HCT116 (cell line): ENCODE measurements around the gene TMEM135. TPM values are rescaled to one million over a fixed set of nuclear protein-coding genes. Genes with fewer than 3 reads are reported as not detected.

Experiments used
- ATAC-seq: fragments of 200-7000 bp; cut with Tn5 transposase; 2 replicates; pipeline ENCODE4 v1.9.1; 2020; ENCODE audit warnings: mild to moderate bottlenecking, moderate library complexity
- BruUV-seq: library from RNA; stranded (reverse); fragments of 400-500 nt; replicated peaks from 2 replicates; lab custom pipeline; 2021; lab: Mats Ljungman, UMichigan
- CTCF ChIA-PET: fragments of 300-600 bp; sonication (Branson Sonifier 250); formaldehyde crosslinking; loops from one replicate; lab custom pipeline; 2021; ENCODE audit warnings: antibody characterized with exemption; lab: Charles Lee
- POLR2A ChIA-PET: fragments of 300-600, 350-600 bp; sonication (Branson Sonifier 250); formaldehyde crosslinking; loops from one replicate; lab custom pipeline; 2021; ENCODE audit warnings: antibody characterized with exemption; lab: Charles Lee
- RAD21 ChIA-PET, 2 experiments: fragments of 300-600 bp; sonication (Branson Sonifier 250); formaldehyde crosslinking; loops; one replicate each; lab custom pipeline; 2023; ENCODE audit warnings: low total read pairs in 2 of 2; ENCODE audit not compliant: uncharacterized antibody in 2 of 2, unreplicated experiment in 2 of 2, low non-redundant PET in 1 of 2; lab: Charles Lee
- DNase-seq: peaks from one replicate; pipeline ENCODE4 v3.0.0-alpha.2; 2010; ENCODE audit warnings: low read depth, low spot score
- H2AFZ ChIP-seq: fragments of 200-600 bp; shearing (Covaris generic), sonication (generic); 2 replicates; pipeline ENCODE4 v1.6.1; 2017; ENCODE audit warnings: low read depth, mixed run types, mixed read lengths, antibody characterized with exemption, low read length; ENCODE audit not compliant: poor library complexity, severe bottlenecking
- H3K27ac ChIP-seq: 2 replicates; pipeline ENCODE4 v1.5.1; 2012; ENCODE audit warnings: low read depth, low read length
- H3K27me3 ChIP-seq: fragments of 200-600 bp; sonication (generic); 2 replicates; pipeline ENCODE4 v1.6.1; 2016; ENCODE audit warnings: mixed run types, low read length, mixed read lengths; ENCODE audit not compliant: insufficient read depth
- H3K36me3 ChIP-seq, 2 experiments: fragments of 200-500 bp in 1 of 2; fragments of 200-600 bp in 1 of 2; sonication (Bioruptor generic) in 1 of 2; sonication (generic) in 1 of 2; 2 replicates each; pipeline versions ENCODE4 v1.5.1 to v1.6.1; 2014 to 2016; ENCODE audit warnings: low read length in 2 of 2, inconsistent platforms in 1 of 2, mixed read lengths in 1 of 2, mixed run types in 1 of 2; ENCODE audit not compliant: insufficient read depth in 2 of 2, control insufficient read depth in 1 of 2
- H3K4me1 ChIP-seq, 2 experiments: fragments of 200-600 bp in 1 of 2; sonication (generic) in 1 of 2; 2 replicates each; pipeline versions ENCODE4 v1.5.1 to v1.6.1; 2012 to 2017; ENCODE audit warnings: low read length in 2 of 2, inconsistent platforms in 1 of 2, mild to moderate bottlenecking in 1 of 2, mixed read lengths in 1 of 2, mixed run types in 1 of 2, moderate library complexity in 1 of 2; ENCODE audit not compliant: insufficient read depth in 2 of 2, control insufficient read depth in 1 of 2
- H3K4me2 ChIP-seq: fragments of 200-600 bp; sonication (generic); 2 replicates; pipeline ENCODE4 v1.6.1; 2017; ENCODE audit warnings: mixed run types, low read length, mixed read lengths
- H3K4me3 ChIP-seq, 2 experiments: fragments of 200-600 bp in 1 of 2; sonication (generic) in 1 of 2; replicated peaks in 1 of 2; 2 replicates each; pipeline ENCODE4 v1.5.1; 2011 to 2016; ENCODE audit warnings: low read length in 2 of 2, control low read depth in 1 of 2, low read depth in 1 of 2, mild to moderate bottlenecking in 1 of 2, mixed read lengths in 1 of 2, mixed run types in 1 of 2
- H3K79me2 ChIP-seq: fragments of 200-600 bp; sonication (generic); 2 replicates; pipeline ENCODE4 v1.6.1; 2017; ENCODE audit warnings: mild to moderate bottlenecking, mixed run types, low read length, moderate library complexity, mixed read lengths; ENCODE audit not compliant: insufficient read depth
- H3K9ac ChIP-seq: fragments of 200-600 bp; sonication (generic); 2 replicates; pipeline ENCODE4 v1.6.1; 2016; ENCODE audit warnings: low read length, mixed read lengths
- H3K9me2 ChIP-seq: fragments of 200-600 bp; sonication (generic), shearing (Covaris generic); 2 replicates; pipeline ENCODE4 v1.6.1; 2017; ENCODE audit warnings: mixed run types, mild to moderate bottlenecking, moderate library complexity; ENCODE audit not compliant: insufficient read depth
- H3K9me3 ChIP-seq, 2 experiments: fragments of 200-500 bp in 1 of 2; fragments of 200-600 bp in 1 of 2; sonication (Bioruptor generic) in 1 of 2; sonication (generic) in 1 of 2; 2 replicates each; pipeline ENCODE4 v1.6.1; 2014 to 2017; ENCODE audit warnings: low read length in 2 of 2, mixed read lengths in 2 of 2, inconsistent platforms in 1 of 2, low read depth in 1 of 2, mild to moderate bottlenecking in 1 of 2, mixed run types in 1 of 2, moderate library complexity in 1 of 2; ENCODE audit not compliant: control insufficient read depth in 1 of 2, insufficient read depth in 1 of 2
- H4K20me1 ChIP-seq: fragments of 200-600 bp; sonication (generic), shearing (Covaris generic); 2 replicates; pipeline ENCODE4 v1.6.1; 2017; ENCODE audit warnings: mixed run types, mild to moderate bottlenecking, moderate library complexity; ENCODE audit not compliant: insufficient read depth
- CBX3 ChIP-seq: IDR thresholded peaks from 2 replicates; pipeline ENCODE4 v1.6.1; 2012; ENCODE audit warnings: low read depth
- CEBPB ChIP-seq: IDR thresholded peaks from 2 replicates; pipeline ENCODE4 v1.6.1; 2012; ENCODE audit warnings: low read depth
- EGR1 ChIP-seq: IDR thresholded peaks from 2 replicates; pipeline ENCODE4 v1.6.1; 2012; ENCODE audit warnings: low read depth
- EZH2phosphoT487 ChIP-seq: fragments of 200-600 bp; IDR thresholded peaks from 2 replicates; pipeline ENCODE4 v1.6.1; 2018; ENCODE audit warnings: antibody characterized with exemption, borderline replicate concordance
- FOSL1 ChIP-seq: IDR thresholded peaks from 2 replicates; pipeline ENCODE4 v1.6.1; 2012; ENCODE audit warnings: low read depth
- MAX ChIP-seq: IDR thresholded peaks from 2 replicates; pipeline ENCODE4 v1.6.1; 2012
- POLR2A ChIP-seq: IDR thresholded peaks from 2 replicates; pipeline ENCODE4 v1.7.0; 2011; ENCODE audit warnings: borderline replicate concordance; ENCODE audit not compliant: insufficient read depth, insufficient read length; ENCODE audit errors: extremely low read depth
- POLR2AphosphoS5 ChIP-seq: IDR thresholded peaks from 2 replicates; pipeline ENCODE4 v1.6.1; 2011; ENCODE audit warnings: mild to moderate bottlenecking, low read depth, low read length, moderate library complexity
- RAD21 ChIP-seq: IDR thresholded peaks from 2 replicates; pipeline ENCODE4 v1.6.1; 2012; ENCODE audit warnings: low read depth, mild to moderate bottlenecking
- SIN3A ChIP-seq: IDR thresholded peaks from 2 replicates; pipeline ENCODE4 v1.6.1; 2012; ENCODE audit warnings: low read depth
- SP1 ChIP-seq: IDR thresholded peaks from 2 replicates; pipeline ENCODE4 v1.6.1; 2012; ENCODE audit warnings: low read depth
- SRF ChIP-seq: IDR thresholded peaks from 2 replicates; pipeline ENCODE4 v1.6.1; 2012; ENCODE audit warnings: low read depth
- TCF7L2 ChIP-seq: IDR thresholded peaks from 2 replicates; pipeline ENCODE4 v1.7.0; 2011; ENCODE audit warnings: borderline replicate concordance, inconsistent platforms; ENCODE audit not compliant: insufficient read depth, insufficient read length; ENCODE audit errors: extremely low read depth
- YY1 ChIP-seq: IDR thresholded peaks from 2 replicates; pipeline ENCODE4 v1.6.1; 2011; ENCODE audit warnings: low read length, low read depth, moderate library complexity, mild to moderate bottlenecking; ENCODE audit not compliant: insufficient replicate concordance; ENCODE audit errors: extremely low read depth
- ZNF274 ChIP-seq: fragments of 200-500 bp; sonication (Bioruptor generic); IDR thresholded peaks from 2 replicates; pipeline ENCODE4 v1.6.1; 2014; ENCODE audit warnings: mild to moderate bottlenecking, low read depth, low read length, inconsistent platforms
- intact Hi-C: fragments of 100-400 bp; cut with micrococcal nuclease; formaldehyde crosslinking; loops from 2 replicates; pipeline ENCODE4 v1.10.0; 2022
- total RNA-seq: library from RNA; stranded (reverse); gene quantifications from one replicate; pipeline ENCODE4 v1.2.1, GENCODE V29; 2021; ENCODE audit not compliant: unreplicated experiment

TMEM135 gene
- total RNA-seq, 1 experiment from 2014 or later, result 50.6 TPM

DNA sequence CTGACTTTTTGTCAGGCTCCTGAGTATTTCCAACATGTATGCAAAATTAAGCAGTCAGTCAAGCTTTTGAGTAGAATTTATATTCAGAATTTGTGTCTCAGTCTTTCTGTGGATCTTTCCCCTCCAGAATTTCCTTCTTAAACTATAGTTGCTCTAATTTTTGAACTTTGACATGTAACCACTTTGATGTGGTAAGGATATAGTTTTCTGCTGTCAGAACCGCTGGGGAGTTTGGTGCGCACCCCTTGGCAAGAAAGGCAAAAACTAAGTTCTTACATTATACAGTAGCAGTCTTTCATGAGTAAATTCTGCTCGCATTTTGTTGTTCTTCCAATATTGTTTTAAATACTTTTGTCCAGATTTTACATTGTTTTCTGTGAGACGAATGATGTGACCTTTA is 105.9 kb downstream of the TMEM135 start:
- ChIA-PET POLR2A (interaction anchor here (0.6 kb wide), 1 partner anchor 48 kb away, joined by 4 read pairs; no protein-coding TSS in a partner anchor), RAD21 (no interaction called here), CTCF (no interaction called here)
- Histone ChIP-seq H3K4me1 (peaks cover 0 to 2% of the 10 kb centered on the region in 2 experiments; a peak in 1 of 4 replicates), H3K27me3 (no peaks in the 10 kb centered on the region), H3K9me3 (no peaks in the 10 kb centered on the region), H2AFZ (no peak overlapping the region), H3K9me2 (no peaks in the 10 kb centered on the region), H3K4me3 (no peak overlapping the region), H3K4me2 (no peak overlapping the region), H3K9ac (no peak overlapping the region), H4K20me1 (no peaks in the 10 kb centered on the region), H3K79me2 (peaks cover 8% of the 10 kb centered on the region; the same call in 1 of the 2 replicates), H3K27ac (no peak overlapping the region), H3K36me3 (no peaks in the 10 kb centered on the region)
- TF ChIP-seq POLR2AphosphoS5 (no peak), RAD21 (no peak), SIN3A (no peak), MAX (no peak), SP1 (no peak), EZH2phosphoT487 (no peak), ZNF274 (no peak), CEBPB (no peak), EGR1 (no peak), CBX3 (no peak), SRF (no peak), FOSL1 (no peak), POLR2A (no peak), YY1 (no peak), TCF7L2 (no peak)
- no peak for DNase-seq
- intact Hi-C loops, result no loop called here
- ATAC-seq, result no peak
- BruUV-seq, result no TSS peak
